HG03139 (cell line): ENCODE data around the gene FUT3.
"Not testable (repeated sequence)": the region's sequence is repeated elsewhere in the genome, so short reads cannot be mapped to it uniquely, and the experiment has no call there.

ENCODE experiments used
- ATAC-seq: cut with Tn5 transposase; IDR thresholded peaks from one replicate; pipeline ENCODE4 v1.9.1; 2021; ENCODE audit not compliant: unreplicated experiment

FUT3 gene

DNA sequence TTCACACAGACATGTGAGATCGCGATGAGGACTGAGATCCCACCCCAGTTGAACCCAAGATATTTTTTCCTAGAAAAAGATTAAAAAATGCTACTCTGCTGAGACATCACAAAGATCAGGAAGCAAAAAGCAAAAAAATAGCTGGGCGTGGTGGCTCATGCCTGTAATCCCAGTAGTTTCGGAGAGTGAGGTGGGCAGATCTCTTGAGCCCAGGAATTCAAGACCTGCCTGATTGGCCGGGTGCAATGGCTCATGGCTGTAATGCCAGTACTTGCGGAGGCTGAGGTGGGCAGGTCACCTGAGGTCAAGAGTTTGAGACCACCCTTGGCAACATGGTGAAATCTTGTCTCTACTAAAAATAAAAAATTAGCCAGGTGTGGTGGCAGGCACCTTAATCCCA, 1.1 kb downstream of the FUT3 start:
- no peak for ATAC-seq

GRCh38 chr19:5848621-5849020, 2.6 kb downstream of the FUT3 start:
- not testable (repeated sequence) for ATAC-seq

DNA sequence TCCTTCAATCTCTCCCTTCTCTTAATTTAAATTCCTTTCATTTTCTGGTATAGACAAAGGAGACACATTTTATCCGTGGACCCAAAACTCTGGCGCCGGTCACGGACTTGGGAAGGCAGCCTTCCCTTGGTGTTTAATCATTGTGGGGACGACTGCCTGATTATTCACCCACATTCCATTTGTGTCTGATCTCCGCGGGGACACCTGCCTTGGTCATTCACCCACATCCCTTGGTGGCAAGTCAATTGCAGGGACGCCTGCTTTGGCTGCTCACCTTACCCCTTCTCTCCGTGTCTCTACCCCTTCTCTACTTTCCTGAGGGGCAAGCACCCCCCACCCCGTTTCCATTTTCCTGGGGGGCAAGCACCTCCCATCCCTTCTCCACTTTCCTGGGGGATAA, 3.4 kb downstream of the FUT3 start:
- ATAC-seq, result not testable (repeated sequence)

GRCh38 chr19:5844456-5845433, 6.5 kb downstream of the FUT3 start:
- no peak for ATAC-seq

DNA sequence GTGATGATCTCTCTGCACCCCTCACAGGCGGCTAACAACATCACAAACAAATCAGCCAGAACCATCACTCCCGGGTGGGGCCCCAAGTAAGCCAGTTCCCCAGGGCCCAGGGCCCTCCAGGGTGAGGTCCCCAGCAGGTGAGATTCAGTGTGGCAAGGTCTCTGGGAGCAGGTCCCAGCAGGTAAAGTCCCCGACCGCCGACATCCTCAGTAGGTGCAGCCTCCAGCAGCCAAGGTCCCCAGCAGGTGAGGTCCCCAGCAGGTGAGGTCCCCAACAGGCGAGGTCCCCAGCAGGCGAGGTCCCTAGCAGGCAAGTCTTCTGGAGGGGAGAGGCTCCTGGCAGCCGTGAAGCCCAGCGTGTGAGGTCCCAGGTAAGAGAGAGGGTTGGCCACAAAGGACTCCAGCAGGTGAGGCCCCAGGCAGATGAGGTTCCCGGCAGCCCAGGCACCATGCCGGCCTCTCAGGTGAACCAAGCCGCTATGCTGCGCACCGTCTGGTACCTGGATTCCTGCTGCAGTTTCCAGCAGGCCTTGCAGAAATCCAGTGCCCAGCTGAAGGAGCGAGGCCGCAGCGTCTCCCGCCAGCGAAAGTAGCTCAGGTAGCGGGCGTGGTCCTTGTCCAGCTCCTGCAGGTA, 7.8 kb downstream of the FUT3 start:
- ATAC-seq, result no peak

GRCh38 chr19:5841735-5842111, 9.5 kb downstream of the FUT3 start:
- ATAC-seq, result not testable (repeated sequence)

DNA sequence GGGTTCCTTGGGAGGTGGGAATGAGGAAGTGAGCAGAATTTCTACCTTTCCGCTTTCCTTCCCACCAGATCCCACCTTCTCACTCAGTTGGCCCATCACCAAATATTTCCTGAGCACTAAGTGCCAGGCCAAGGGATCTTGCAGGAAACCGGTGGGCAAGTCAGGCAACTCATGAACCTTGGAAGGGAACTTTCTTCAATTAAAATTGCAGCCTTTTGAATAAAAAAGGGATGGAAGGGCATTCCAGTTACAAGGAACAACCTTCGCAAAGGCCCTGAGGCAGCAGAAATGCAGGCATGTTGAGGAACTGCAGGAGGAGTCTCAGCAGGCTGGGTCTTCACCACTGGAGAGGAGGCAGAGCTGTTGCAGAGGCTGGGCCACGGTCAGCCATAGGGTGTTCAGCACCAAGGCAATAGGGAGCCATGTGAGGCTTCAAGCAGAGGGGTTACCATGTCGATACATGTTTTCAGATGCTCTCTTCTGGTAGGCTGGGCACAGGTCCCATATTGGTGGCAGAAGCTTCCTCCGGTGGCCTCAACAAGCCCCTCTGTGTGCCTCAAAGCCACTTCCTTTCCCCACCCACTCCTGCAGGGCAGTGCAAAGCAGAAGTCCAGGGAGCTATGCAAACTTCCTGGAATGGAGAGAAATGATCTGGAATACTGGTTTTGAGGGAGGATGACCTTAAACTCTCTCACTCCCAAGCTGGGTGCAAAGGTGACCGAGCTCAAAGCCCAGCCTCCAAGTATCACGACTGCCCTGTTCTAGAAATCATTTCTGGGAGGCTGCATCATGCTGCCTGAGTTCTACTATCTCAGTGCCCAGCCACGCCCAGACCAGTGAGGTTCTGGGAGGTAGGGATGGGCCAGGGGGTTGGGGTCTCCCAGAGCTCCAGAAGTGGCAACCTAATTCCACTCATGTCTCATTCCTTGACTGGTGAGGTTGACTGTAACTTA, 11.9 kb downstream of the FUT3 start, which contains the start of gene FUT6:
Gene FUT6, minus strand, starts transcription at position 638 of the 953 bp plus-strand sequence. CDS start 7,135 bp downstream, outside the sequence.
- ATAC-seq, result no peak

GRCh38 chr19:5838353-5839064, 12.7 kb downstream of the FUT3 start:
- no peak for ATAC-seq

DNA sequence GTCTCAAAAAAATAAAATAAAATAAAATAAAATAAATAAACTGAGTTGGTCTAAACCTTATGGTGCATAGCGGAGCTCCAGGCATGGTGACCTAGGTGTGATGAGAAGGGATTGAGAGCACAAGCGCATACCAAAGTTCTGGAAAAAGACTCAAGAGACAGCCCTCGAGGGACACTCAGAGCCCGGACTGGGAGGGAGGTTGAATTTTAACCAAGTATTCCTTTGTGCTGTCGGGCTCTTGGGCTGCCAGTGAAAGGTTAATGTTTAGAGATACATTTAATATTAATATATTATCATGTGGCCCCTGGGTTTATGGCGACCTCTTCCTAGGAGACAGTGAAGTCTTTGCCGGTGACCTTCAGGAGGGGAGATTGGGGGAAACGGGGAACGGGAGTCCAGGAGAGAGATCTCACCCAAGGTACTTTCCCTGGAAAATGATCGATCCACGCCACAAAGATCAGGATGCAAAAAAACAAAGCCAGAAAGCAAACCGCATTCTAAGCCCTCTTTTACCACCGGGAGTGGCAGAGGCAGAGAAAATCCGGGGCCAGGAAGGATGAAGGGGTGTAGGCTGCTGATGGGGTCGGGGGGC, 13.4 kb downstream of the FUT3 start:
- no peak for ATAC-seq

- ATAC-seq, result no peak
Observed at GRCh38 chr19:5832527-5833216, 18.6 kb downstream of the FUT3 start.

DNA sequence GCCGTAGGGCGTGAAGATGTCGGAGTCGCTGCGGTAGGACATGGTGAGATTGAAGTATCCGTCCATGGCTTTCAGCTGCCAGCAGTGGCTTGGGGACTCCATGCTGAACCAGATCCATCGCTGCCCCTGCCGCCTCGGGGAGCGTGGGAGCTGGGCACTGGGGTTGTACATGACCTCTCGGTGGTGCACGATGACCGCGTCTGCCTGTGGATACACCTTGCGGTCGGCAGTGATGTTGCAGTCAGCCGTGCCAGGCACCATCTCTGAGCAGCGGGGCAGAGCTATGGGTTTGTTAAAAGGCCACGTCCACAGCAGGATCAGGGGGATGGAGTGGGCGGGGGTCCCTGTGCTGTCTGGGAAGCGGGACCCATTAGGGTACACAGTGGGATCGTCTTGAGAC, 19.2 kb downstream of the FUT3 start:
- ATAC-seq, result no peak

DNA sequence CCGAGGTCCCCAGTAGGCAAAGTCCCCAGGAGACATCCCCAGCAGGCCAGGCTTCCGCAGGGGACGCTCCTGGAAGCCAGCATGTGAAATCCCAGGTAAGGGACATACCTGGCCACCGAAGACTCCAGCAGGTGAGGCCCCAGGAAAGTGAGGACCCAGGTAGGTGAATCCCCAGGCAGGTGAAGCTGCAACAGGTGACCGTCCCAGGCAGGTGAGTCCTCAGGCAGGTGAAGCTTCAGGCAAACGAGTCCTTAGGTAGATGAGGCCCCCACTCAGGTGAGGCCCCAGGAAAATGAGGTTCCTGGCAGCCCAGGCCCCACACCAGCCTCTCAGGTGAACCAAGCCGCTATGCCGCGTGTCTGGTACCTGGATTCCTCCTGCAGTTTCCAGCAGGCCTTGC, 20.1 kb downstream of the FUT3 start:
- no peak for ATAC-seq

GRCh38 chr19:5829567-5830310, 21.5 kb downstream of the FUT3 start:
- no peak for ATAC-seq

DNA sequence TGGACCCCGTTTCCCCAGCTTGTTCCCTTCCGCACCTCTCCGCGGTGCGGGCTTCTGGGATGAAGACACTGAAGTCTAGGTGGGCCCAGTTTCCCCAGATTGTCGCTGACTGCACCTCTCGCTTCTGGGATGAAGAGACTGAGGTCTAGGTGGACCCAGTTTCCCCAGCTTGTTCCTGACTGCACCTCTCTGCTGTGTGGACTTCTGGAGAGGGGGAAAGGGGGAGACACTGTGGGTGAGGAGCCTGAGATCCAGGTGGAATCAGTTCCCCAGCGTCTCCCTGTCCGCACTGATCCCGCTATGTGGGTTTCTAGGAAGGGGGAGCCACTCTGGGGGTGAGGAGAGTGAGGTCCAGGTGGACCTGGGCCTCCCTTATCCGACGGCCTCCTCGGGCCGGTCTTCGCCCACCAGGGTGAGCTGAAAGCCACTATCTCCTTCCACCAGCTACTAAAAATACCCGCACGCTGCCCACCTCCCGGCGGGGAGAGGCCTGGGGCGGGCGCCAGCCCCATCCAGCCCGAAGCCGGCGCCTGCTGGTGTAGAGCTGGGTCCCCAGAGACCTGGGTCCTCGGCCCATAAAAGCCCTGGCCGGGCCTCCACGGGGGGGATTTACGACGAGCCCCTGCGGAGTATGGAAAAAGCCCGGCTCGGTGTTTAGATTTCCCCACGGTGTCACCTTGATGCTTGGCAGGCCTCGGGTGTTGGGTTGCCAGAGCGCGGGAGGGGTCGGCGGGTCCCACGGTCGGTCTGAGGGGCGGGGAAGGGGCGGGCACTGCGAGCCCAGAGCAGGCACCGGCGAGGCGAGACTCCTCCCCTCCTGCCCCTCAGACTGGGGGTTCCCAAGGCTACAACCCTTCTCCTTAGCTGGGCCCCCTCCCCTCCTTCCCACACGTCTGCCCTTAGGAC, 22.3 kb downstream of the FUT3 start:
- no peak for ATAC-seq

DNA sequence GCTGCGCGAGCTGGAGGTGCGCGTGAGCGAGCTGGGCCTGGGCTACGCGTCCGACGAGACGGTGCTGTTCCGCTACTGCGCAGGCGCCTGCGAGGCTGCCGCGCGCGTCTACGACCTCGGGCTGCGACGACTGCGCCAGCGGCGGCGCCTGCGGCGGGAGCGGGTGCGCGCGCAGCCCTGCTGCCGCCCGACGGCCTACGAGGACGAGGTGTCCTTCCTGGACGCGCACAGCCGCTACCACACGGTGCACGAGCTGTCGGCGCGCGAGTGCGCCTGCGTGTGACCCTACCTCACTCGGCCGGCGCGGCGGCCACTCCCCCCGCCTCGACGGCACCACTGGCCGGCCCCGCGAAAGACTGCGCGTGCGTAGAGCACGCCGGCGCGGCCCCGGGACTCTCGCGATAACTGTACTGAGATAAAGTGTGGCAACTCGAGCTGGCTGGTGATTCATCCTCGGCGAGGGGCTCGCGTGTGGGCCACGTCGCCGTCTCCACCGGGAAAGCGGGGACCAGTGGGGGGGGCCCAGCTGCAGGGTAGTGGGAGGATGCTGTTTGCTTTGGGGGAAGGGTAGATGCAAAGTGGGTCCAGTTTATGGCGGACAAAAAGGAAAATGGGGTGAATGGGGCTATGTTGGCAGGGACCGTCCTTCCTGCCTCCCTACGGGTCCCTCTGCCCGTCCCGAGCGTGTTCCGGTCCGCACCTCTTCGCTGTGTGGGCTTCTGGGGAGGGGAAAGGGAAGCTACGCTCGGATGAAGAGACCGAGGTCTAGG, 23.2 kb downstream of the FUT3 start:
- peak; percentile 65 for ATAC-seq

- ATAC-seq, result no peak
Observed at GRCh38 chr19:5827342-5827890, 23.8 kb downstream of the FUT3 start.
